GM19099 (cell line): ENCODE measurements around the gene CARMIL3.

Experiments used
- POLR2A ChIP-seq: IDR thresholded peaks from 3 replicates; pipeline ENCODE4 v1.6.1; 2011; ENCODE audit warnings: low read depth; ENCODE audit not compliant: insufficient read length; ENCODE audit errors: extremely low read depth

The CARMIL3 gene

GRCh38 chr14:24051789-24052655, at the start of gene CARMIL3:
Gene CARMIL3, plus strand, starts transcription at chr14:24052009. Its CDS starts 145 bp downstream, at chr14:24052154.
- TF ChIP-seq POLR2A = peak; percentile 60

GRCh38 chr14:24011051-24011450, 40.8 kb upstream of the CARMIL3 start:
- TF ChIP-seq POLR2A = no peak

DNA sequence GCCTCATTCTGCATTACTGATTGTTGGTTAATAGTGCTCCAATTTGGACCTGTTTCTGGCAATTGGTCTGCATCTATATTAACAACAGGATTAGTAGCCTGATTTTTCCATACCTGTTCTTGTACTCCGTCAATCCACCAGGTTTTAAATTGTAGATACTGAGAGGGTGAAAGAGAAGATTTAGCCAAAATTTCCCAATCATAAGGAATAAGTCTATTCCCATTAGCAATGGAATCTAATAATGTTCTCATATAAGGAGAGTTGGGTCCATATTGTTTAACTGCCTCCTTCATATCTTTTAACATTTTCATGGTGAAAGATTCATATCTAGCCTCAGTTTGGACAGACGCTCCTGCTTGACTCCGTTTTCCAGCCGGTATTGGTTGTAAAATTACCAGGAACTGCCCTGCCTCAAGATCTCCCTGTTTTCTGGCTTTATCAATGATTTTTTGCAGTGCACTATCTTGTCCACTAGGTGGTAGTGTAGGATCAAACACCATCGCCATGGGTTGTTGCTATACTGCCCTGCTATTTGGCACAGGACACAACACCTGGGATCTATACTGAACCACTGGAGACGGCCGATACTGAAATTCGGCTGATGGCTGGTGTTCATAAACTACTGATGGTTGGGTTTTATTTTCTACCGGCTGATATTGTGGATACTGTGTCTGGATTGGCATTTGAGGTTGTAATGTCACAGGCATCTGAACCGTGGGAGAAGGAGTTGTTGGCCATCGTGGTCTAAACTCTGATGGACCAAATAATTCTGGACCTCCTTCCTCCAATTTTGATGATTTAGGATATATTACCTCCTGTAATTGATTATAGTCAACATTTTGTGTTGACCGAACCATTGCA, 37.9 kb upstream of the CARMIL3 start:
- TF ChIP-seq POLR2A = no peak

DNA sequence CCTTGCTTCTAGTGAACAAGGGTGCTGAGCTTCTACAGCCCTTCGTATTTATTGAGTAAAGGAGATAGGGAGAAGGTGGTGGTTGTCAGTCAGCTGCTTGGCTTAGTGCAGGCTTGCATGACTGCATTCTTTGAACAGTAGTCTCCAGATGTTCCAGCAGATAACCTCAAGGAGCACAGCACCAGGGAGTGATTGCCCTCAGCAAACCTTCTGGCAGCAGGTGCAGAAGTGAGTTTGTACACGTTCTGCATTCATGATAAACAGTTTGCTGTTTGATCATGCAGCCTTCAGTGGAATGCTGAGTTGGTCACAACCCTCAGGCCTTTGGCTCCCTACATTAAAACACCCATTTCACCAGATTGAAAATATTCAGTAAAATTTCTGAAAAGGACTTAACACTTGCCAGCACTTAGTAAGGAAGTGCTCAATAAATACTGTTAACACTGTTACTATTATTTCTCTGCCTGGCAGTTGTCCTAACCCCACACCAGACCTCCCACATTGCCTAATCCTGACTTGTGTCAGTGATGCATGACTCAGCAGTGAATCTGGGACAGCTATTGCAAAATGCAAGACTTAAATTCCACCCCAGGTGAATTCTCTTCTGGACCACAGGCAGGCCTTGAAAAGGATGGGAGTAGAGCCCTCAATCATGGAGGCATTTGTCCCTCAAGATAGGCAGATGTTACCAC, 18.9 kb upstream of the CARMIL3 start:
- TF ChIP-seq POLR2A = no peak

DNA sequence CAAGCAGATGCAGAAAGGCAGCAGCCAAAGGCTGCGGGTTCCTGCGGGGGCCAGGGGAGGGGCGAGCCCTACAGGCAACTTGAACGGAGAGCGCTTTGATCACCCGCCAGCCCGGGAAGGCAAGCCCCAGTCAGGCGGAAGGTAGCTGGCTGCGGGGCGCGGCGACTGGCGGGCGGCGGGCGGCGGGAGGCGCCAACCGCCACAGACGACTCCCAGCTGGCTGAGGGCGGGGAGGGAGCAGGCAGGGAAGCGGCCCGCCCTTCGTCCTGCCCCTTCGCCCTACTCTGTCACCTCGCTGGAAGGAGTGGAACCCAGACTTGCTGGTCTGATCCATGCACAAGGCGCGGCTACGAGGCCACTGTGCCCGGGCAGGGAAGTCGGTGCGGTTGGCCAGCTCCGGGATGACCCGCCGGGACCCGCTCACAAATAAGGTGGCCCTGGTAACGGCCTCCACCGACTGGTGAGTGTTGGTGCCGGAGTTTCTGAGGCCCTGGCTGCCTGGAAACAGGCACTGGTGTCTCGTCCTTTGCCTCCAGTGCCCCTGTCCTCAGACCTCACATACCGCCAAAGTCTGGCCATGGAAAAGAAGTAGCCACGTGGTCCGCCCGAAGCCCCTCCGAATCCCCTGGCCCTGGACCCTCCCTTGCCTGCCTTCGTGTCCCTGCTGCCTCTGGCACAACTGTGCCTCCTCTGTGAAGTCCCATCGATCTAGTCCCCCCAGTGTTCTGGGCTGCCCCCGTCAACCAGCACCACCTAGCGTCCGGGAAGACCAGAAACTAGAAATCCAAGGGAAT, 15.4 kb upstream of the CARMIL3 start:
- peak; percentile 44 for TF ChIP-seq POLR2A

DNA sequence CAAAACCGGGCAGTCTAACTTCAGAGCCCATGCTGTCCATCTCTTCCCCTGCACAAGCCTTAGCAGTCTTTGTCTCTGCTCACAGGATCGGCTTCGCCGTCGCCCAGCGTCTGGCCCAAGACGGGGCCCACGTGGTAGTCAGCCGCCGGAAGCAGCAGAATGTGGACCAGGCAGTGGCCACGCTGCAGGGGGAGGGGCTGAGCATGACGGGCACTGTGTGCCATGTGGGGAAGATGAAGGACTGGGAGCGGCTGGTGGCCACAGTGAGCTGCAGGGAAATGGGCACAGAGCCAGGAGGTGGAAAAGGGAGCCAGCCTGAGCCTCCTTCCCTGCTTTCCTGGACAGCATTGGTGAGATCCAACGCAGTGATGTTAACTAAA, 14.2 kb upstream of the CARMIL3 start:
- TF ChIP-seq POLR2A = no peak

GRCh38 chr14:24038686-24039085, 13.1 kb upstream of the CARMIL3 start:
- no peak for TF ChIP-seq POLR2A

DNA sequence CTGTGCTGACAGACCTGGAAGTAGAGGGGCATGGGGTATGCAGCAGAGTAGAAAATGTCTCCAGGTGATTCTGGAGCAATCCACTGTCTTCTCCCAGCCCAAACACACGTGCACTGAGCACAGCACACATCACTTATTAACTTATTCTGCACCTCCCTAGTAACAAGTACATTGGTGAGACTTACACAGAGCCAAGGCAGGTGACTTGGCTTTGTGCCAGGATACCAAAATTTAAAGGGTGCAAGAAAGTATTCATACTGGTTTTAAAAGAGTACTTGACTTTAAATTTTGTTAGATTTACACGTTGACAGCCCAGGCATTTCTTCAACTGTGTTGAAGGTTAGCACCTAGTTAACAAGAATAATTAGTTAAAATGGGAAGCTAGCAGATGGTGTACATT, 11.1 kb upstream of the CARMIL3 start:
- no peak for TF ChIP-seq POLR2A

GRCh38 chr14:24042746-24043145, 9.1 kb upstream of the CARMIL3 start:
- TF ChIP-seq POLR2A = no peak

- no peak for TF ChIP-seq POLR2A
Measured at GRCh38 chr14:24051176-24051788, 527 bp upstream of the CARMIL3 start.

- TF ChIP-seq POLR2A = no peak
Measured at GRCh38 chr14:24052656-24053547, 1.1 kb downstream of the CARMIL3 start.

DNA sequence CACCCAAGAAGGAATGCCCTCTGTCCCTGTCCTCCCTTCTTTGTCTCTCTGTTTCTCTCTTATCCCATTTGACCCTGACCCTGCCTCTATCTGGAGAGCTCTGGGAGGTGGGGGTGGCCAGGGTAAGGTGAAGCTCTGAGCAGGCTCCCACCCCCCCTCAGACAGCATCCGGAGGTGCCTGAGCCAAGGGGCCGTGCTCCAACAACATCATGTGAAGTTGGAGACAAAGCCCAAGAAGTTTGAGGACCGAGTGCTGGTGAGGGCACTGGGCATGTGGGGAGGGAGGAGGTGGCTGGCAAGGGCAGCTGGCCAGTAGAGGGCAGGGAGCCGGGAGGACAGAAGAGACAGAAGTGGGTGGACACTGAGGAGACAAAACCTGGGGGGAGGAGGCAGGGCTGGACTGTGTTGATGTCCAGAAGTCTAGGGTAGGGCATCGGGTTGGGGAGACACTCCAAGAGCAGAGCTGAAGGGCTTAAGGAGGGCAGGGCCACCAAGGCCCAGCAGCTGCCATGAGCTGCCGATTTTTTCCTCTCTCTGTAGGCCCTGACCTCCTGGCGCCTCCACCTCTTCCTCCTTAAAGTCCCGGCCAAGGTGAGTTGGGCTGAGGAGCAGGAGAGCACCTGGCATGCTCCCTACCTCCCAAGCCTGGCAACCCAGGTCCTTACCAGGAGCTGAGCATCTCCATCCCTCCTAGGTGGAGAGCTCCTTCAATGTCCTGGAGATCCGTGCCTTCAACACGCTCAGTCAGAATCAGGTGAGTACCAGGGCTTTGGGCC, 1.9 kb downstream of the CARMIL3 start:
- no peak for TF ChIP-seq POLR2A

GRCh38 chr14:24054324-24054641, 2.5 kb downstream of the CARMIL3 start:
- no peak for TF ChIP-seq POLR2A

DNA sequence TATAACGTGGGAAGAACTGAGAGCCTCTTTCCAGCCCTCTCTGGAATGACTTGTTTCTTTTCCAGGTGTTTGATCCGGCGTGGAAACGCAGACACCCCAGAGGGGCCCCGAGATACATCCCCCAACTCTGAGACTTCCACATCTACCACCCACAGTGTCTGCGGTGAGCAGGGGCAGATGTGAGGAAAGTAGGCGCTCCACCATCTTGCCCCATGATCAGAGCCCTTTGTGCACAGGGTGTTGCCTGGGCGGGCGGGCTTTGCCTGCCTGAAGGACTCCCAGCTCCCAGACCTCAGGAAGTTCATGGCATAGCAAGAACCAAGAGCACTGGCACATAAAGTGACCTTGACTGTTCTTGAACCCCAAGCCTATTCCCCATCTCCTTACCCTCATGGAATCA, 2.8 kb downstream of the CARMIL3 start:
- no peak for TF ChIP-seq POLR2A
